Fibroblast of lung (primary cell): Measurements from ENCODE around the gene SCGB1D4. TPM values are rescaled to one million over a fixed set of nuclear protein-coding genes. Genes with fewer than 3 reads are reported as not detected.

ENCODE experiments used
- DNase-seq, 2 donors: peaks; one replicate each; pipeline versions ENCODE4 v3.0.0 to v3.0.0-alpha.2; 2010; ENCODE audit warnings: low read depth in 2 of 2
- H2AFZ ChIP-seq: 2 replicates; pipeline ENCODE4 v1.5.1; 2012; ENCODE audit warnings: low read length, control low read depth, inconsistent platforms
- H3K27ac ChIP-seq: 2 replicates; pipeline ENCODE4 v1.5.1; 2011; ENCODE audit warnings: low read length, control low read depth; ENCODE audit not compliant: insufficient read depth
- H3K27me3 ChIP-seq: 2 replicates; pipeline ENCODE4 v1.5.1; 2011; ENCODE audit warnings: mild to moderate bottlenecking, low read length; ENCODE audit not compliant: control insufficient read depth, insufficient read depth
- H3K36me3 ChIP-seq: 2 replicates; pipeline ENCODE4 v1.5.1; 2011; ENCODE audit warnings: low read length; ENCODE audit not compliant: control insufficient read depth, insufficient read depth
- H3K4me1 ChIP-seq: 2 replicates; pipeline ENCODE4 v1.5.1; 2011; ENCODE audit warnings: low read length; ENCODE audit not compliant: control insufficient read depth, insufficient read depth; ENCODE audit errors: extremely low read depth
- H3K4me2 ChIP-seq: 2 replicates; pipeline ENCODE4 v1.5.1; 2011; ENCODE audit warnings: low read length, control low read depth; ENCODE audit not compliant: insufficient read depth; ENCODE audit errors: extremely low read depth
- H3K4me3 ChIP-seq, 4 experiments: fragments of 200-600 bp in 1 of 4; sonication (generic) in 1 of 4; replicated peaks in 1 of 4; 2 replicates each; pipeline ENCODE4 v1.5.1; 2011 to 2016; ENCODE audit warnings: low read length in 4 of 4, low read depth in 3 of 4, mild to moderate bottlenecking in 3 of 4, control low read depth in 2 of 4, inconsistent platforms in 1 of 4, mixed read lengths in 1 of 4; ENCODE audit not compliant: insufficient read depth in 1 of 4; ENCODE audit errors: control extremely low read depth in 1 of 4
- H3K79me2 ChIP-seq: 2 replicates; pipeline ENCODE4 v1.5.1; 2012; ENCODE audit warnings: mild to moderate bottlenecking, low read length, inconsistent platforms; ENCODE audit not compliant: control insufficient read depth, insufficient read depth
- H3K9ac ChIP-seq: 2 replicates; pipeline ENCODE4 v1.5.1; 2011; ENCODE audit warnings: mild to moderate bottlenecking, low read length, control low read depth; ENCODE audit not compliant: insufficient read depth
- H3K9me3 ChIP-seq: 2 replicates; pipeline ENCODE4 v1.5.1; 2012; ENCODE audit warnings: low read depth, low read length; ENCODE audit not compliant: control insufficient read depth, insufficient read depth
- H4K20me1 ChIP-seq: 2 replicates; pipeline ENCODE4 v1.5.1; 2011; ENCODE audit warnings: low read length; ENCODE audit not compliant: control insufficient read depth, insufficient read depth; ENCODE audit errors: extremely low read depth
- EZH2 ChIP-seq: IDR thresholded peaks from 2 replicates; pipeline ENCODE4 v1.5.1; 2012; ENCODE audit warnings: low read length, control low read depth, mild to moderate bottlenecking; ENCODE audit errors: missing control alignments
- polyA plus RNA-seq, 2 donors: library from polyadenylated mRNA; depleted of rRNA in 1 of 2; stranded (reverse) in 1 of 2; unstranded in 1 of 2; fragments of >200 nt; gene quantifications; 2 replicates each; pipeline ENCODE4 v1.2.1, GENCODE V29; 2011 to 2012; ENCODE audit warnings: missing spikeins in 1 of 2
- total RNA-seq: library from RNA; depleted of rRNA; stranded (reverse); fragments of >200 nt; gene quantifications from 2 replicates; pipeline ENCODE4 v1.2.1, GENCODE V29; 2014
- TF ChIP-seq, protein P1 (sequence below), 2 donors: IDR thresholded peaks in 1 of 2; conservative IDR thresholded peaks in 1 of 2; 1 replicate in 1 of 2; 2 replicates in 1 of 2; pipeline ENCODE4 v1.5.1; 2011 to 2012; ENCODE audit warnings: low read length in 2 of 2, control low read depth in 1 of 2, inconsistent platforms in 1 of 2, low read depth in 1 of 2, mild to moderate bottlenecking in 1 of 2

SCGB1D4 gene
- total and polyA plus RNA-seq, 2 donors (not counting 1 experiment from before 2014, with no cell fraction given): not detected

DNA sequence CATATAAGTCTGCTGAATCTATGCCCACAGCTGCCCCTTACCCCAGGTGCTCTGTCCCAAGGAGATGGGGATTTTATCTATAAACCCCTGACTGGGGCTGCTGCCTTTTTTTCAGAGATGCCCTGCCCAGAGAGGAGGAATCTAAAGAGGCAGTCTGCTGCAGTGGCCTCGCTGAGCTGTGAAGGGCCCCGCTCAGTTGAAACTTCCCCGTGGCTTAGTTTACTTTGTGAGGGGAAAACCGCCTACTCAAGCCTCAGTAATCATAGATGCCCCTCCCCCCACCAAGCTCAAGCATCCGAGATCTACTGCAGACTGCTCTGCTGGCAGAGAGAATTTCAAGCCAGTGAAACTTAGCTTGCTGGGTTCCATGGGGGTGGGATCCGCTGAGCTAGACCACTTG, 7.4 kb upstream of the SCGB1D4 start:
- Histone ChIP-seq H3K27me3 (peaks cover 4% of the 10 kb centered on the region), H4K20me1 (no peaks in the 10 kb centered on the region), H3K27ac (no peak overlapping the region), H3K36me3 (no peaks in the 10 kb centered on the region), H2AFZ (no peak overlapping the region), H3K9me3 (no peaks in the 10 kb centered on the region), H3K4me2 (no peak overlapping the region), H3K9ac (no peak overlapping the region), H3K4me3 (no peak overlapping the region), H3K4me1 (no peaks in the 10 kb centered on the region), H3K79me2 (no peaks in the 10 kb centered on the region)
- no peak for DNase-seq
- no peak for TF ChIP-seq EZH2
- TF ChIP-seq, protein P1, sequence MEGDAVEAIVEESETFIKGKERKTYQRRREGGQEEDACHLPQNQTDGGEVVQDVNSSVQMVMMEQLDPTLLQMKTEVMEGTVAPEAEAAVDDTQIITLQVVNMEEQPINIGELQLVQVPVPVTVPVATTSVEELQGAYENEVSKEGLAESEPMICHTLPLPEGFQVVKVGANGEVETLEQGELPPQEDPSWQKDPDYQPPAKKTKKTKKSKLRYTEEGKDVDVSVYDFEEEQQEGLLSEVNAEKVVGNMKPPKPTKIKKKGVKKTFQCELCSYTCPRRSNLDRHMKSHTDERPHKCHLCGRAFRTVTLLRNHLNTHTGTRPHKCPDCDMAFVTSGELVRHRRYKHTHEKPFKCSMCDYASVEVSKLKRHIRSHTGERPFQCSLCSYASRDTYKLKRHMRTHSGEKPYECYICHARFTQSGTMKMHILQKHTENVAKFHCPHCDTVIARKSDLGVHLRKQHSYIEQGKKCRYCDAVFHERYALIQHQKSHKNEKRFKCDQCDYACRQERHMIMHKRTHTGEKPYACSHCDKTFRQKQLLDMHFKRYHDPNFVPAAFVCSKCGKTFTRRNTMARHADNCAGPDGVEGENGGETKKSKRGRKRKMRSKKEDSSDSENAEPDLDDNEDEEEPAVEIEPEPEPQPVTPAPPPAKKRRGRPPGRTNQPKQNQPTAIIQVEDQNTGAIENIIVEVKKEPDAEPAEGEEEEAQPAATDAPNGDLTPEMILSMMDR (conservative IDR thresholded peaks at IDR 0.05 in 1 of 2, IDR thresholded peaks at IDR 0.05 in 1 of 2; ENCODE audit: low read depth in 1 of 2, low read length in 2 of 2): no peak

DNA sequence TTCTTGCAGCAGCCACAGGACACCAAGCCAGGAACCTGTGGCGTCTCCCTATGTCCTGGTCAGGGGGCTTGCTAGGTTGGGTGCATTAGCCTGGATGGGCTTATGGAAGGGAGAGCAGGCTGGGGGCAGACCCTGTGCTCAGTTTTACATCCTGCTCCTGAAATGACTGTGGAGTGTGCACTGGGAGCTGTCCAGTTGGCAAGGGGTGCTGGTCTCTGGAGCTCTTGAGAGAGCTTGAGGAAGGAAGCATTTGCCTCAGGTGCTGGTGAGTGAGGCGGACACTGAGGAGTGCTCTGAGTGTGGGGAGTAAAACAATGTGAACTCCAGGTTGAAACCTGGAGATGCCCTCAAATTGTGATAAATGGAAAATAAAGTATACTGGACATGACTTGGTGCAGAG, 3.4 kb downstream of the SCGB1D4 start:
- H3K27me3 ChIP-seq: peaks cover 6% of the 10 kb centered on the region
- no peaks in the 10 kb centered on the region for H4K20me1 ChIP-seq
- no peaks in the 10 kb centered on the region for H3K79me2 ChIP-seq
- H3K36me3 ChIP-seq: no peaks in the 10 kb centered on the region
- no peak overlapping the region for H3K4me3 ChIP-seq
- H3K4me1 ChIP-seq: no peaks in the 10 kb centered on the region
- no peak for TF ChIP-seq EZH2
- TF ChIP-seq, protein P1 (conservative IDR thresholded peaks at IDR 0.05 in 1 of 2, IDR thresholded peaks at IDR 0.05 in 1 of 2; ENCODE audit: low read depth in 1 of 2, low read length in 2 of 2): no peak
- no peak overlapping the region for H3K4me2 ChIP-seq
- H2AFZ ChIP-seq: no peak overlapping the region
- no peak overlapping the region for H3K27ac ChIP-seq
- H3K9me3 ChIP-seq: no peaks in the 10 kb centered on the region
- DNase-seq: peak; percentile 17 to 32
- H3K9ac ChIP-seq: no peak overlapping the region

DNA sequence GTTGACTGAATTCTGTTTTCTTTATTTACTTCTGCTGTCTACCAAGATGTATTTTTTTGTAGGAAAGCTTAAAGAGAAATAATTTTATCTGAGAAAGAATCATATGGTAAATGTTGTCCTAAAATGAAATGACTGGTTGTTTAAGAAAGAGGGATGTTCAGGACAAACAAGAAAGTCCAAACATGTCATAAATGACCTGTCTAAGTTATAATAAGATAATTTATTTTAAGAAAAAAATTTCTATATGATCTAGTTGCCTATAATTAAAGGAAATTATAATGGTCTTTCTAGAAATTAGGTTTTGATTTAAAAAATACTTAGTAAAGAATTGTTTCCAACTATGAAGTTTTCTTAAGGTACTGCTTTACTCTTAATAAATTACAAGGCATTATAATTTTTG, 18.4 kb downstream of the SCGB1D4 start:
- no peaks in the 10 kb centered on the region for H3K36me3 ChIP-seq
- H3K9me3 ChIP-seq: no peaks in the 10 kb centered on the region
- H3K4me1 ChIP-seq: no peaks in the 10 kb centered on the region
- H2AFZ ChIP-seq: no peak overlapping the region
- H4K20me1 ChIP-seq: no peaks in the 10 kb centered on the region
- no peaks in the 10 kb centered on the region for H3K79me2 ChIP-seq
- H3K27ac ChIP-seq: no peak overlapping the region
- TF ChIP-seq, protein P1 (conservative IDR thresholded peaks at IDR 0.05 in 1 of 2, IDR thresholded peaks at IDR 0.05 in 1 of 2; ENCODE audit: low read depth in 1 of 2, low read length in 2 of 2): no peak
- no peak for TF ChIP-seq EZH2
- no peaks in the 10 kb centered on the region for H3K27me3 ChIP-seq
- H3K9ac ChIP-seq: no peak overlapping the region
- no peak for DNase-seq
- H3K4me3 ChIP-seq: no peak overlapping the region
- H3K4me2 ChIP-seq: no peak overlapping the region
